Esophagus squamous epithelium (tissue), 5 donors: ENCODE measurements around the gene TAS2R20. TPM values are rescaled to one million over a fixed set of nuclear protein-coding genes. Genes with fewer than 3 reads are reported as not detected.

Source experiments
- DNase-seq: peaks from one replicate; lab custom pipeline; 2025; lab: John Stamatoyannopoulos, UW
- H3K27ac ChIP-seq, 4 donors: fragments of 200-600 bp; sonication (generic); one replicate each; pipeline ENCODE4 v1.5.1; 2016 to 2019; ENCODE audit warnings: mild to moderate bottlenecking in 1 of 4
- H3K27me3 ChIP-seq, 4 donors: fragments of 200-600 bp; sonication (generic); 1 replicate in 3 of 4; 2 replicates in 1 of 4; pipeline versions ENCODE4 v1.5.1 to v1.6.0; 2017 to 2021; ENCODE audit warnings: antibody characterized with exemption in 1 of 4
- H3K36me3 ChIP-seq, 3 donors: fragments of 200-600 bp; sonication (generic); one replicate each; pipeline ENCODE4 v1.5.1; 2016 to 2019
- H3K4me1 ChIP-seq, 3 donors: fragments of 200-600 bp; sonication (generic); one replicate each; pipeline ENCODE4 v1.5.1; 2017 to 2019
- H3K4me3 ChIP-seq, 4 donors: fragments of 200-600 bp; sonication (generic); 1 replicate in 3 of 4; 2 replicates in 1 of 4; pipeline ENCODE4 v1.5.1; 2016 to 2019; ENCODE audit warnings: mild to moderate bottlenecking in 2 of 4, moderate library complexity in 1 of 4
- H3K9me3 ChIP-seq, 3 donors: fragments of 200-600 bp; sonication (generic); one replicate each; pipeline ENCODE4 v1.5.1; 2016 to 2019
- POLR2A ChIP-seq, 4 donors: fragments of 450-650 bp; IDR thresholded peaks; one replicate each; pipeline ENCODE4 v1.6.1; 2017; ENCODE audit warnings: antibody characterized with exemption in 4 of 4, mild to moderate bottlenecking in 4 of 4, moderate library complexity in 3 of 4
- WGBS, 2 donors: methylation state at CpG; one replicate each; pipeline ENCODE4 v1.1.5; 2018; 5-methylcytosine and 5-hydroxymethylcytosine counted together
- intact Hi-C: fragments of 100-400 bp; cut with DNase I; formaldehyde crosslinking; loops from one replicate; pipeline ENCODE4 v1.15.0; 2022
- total RNA-seq, 4 donors: library from RNA; depleted of rRNA; stranded (reverse); fragments of >200 nt; gene quantifications; one replicate each; pipeline ENCODE4 v1.1.0, GENCODE V29; 2016
- TF ChIP-seq, protein P1 (sequence below), 6 experiments: fragments of 450-650 bp in 4 of 6; fragments of 200-600 bp in 2 of 6; sonication (generic) in 2 of 6; IDR thresholded peaks; one replicate each; pipeline ENCODE4 v1.5.1; 2016 to 2019; ENCODE audit warnings: antibody characterized with exemption in 6 of 6, mild to moderate bottlenecking in 4 of 6, moderate library complexity in 4 of 6
- donor health status: DM: yes; HTN: yes; CAD: no.

Gene TAS2R20
- total RNA-seq, 4 donors from 2014 or later, result 1.2 to 2.3 TPM; not detected in 2

DNA sequence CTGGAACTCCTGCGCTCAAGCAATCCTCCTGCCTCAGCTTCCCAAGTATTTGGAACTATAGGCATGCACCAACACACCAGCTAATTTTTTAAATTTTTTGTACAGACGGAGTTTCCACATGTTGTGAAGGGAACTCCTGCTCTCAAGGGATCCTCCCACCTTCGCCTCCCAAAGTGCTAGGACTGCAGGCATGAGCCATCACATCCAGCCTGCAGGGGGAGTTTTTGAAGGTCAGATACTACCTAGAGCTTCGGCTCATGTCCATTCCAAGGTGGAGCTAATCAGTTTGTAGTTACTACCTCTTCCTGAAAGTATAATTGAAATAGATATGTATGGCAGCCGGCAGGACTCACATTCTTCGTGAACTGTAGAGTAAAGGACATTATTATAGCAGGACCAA, 28.0 kb upstream of the TAS2R20 start:
- TF ChIP-seq, protein P1, sequence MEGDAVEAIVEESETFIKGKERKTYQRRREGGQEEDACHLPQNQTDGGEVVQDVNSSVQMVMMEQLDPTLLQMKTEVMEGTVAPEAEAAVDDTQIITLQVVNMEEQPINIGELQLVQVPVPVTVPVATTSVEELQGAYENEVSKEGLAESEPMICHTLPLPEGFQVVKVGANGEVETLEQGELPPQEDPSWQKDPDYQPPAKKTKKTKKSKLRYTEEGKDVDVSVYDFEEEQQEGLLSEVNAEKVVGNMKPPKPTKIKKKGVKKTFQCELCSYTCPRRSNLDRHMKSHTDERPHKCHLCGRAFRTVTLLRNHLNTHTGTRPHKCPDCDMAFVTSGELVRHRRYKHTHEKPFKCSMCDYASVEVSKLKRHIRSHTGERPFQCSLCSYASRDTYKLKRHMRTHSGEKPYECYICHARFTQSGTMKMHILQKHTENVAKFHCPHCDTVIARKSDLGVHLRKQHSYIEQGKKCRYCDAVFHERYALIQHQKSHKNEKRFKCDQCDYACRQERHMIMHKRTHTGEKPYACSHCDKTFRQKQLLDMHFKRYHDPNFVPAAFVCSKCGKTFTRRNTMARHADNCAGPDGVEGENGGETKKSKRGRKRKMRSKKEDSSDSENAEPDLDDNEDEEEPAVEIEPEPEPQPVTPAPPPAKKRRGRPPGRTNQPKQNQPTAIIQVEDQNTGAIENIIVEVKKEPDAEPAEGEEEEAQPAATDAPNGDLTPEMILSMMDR (IDR thresholded peaks at IDR 0.05), result no peak
- no peak for TF ChIP-seq POLR2A (IDR thresholded peaks at IDR 0.05)
- H3K9me3 ChIP-seq, result no peaks in the 10 kb centered on the region
- WGBS, 2 donors, result 95 to 99% methylated on average over 6 of the region's 6 CpGs

DNA sequence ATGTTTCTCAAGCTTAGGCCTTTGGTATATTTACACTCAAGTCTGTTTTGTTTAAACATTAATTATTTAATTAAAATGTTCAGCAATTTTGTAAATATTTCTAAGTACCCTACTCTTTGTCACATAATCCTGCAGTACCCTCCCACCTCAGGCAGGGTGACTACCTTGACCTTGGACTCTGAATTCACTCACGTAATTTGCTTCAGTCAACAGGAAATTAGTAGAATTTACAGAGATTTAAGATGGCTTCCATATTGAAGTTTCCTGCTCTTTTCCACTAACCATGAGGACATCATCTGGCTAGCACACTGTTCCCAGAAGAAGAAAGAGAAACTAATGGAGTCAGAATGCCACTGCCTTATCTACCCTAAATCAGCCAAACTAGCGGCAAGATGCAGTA, 25.3 kb upstream of the TAS2R20 start:
- Histone ChIP-seq H3K4me1 (no peaks in the 10 kb centered on the region), H3K9me3 (no peaks in the 10 kb centered on the region), H3K27me3 (no peaks in the 10 kb centered on the region), H3K4me3 (no peak overlapping the region), H3K27ac (no peak overlapping the region), H3K36me3 (peaks cover 0 to 19% (median 0%) of the 10 kb centered on the region in 3 donors)
- TF ChIP-seq POLR2A (IDR thresholded peaks at IDR 0.05), result no peak
- TF ChIP-seq, protein P1 (IDR thresholded peaks at IDR 0.05), result no peak
- no peak for DNase-seq
- WGBS, 2 donors, result 77 to 81% methylated on average over 2 of the region's 2 CpGs
- intact Hi-C loops, result no loop called here

More for the DNA sequence above, 28.0 kb upstream of the TAS2R20 start:
- Histone ChIP-seq H3K4me3 (no peak overlapping the region), H3K36me3 (peaks cover 0 to 19% (median 0%) of the 10 kb centered on the region in 3 donors), H3K4me1 (no peaks in the 10 kb centered on the region), H3K27ac (no peak overlapping the region), H3K27me3 (no peaks in the 10 kb centered on the region)
- no peak for DNase-seq
- intact Hi-C loops, result no loop called here

DNA sequence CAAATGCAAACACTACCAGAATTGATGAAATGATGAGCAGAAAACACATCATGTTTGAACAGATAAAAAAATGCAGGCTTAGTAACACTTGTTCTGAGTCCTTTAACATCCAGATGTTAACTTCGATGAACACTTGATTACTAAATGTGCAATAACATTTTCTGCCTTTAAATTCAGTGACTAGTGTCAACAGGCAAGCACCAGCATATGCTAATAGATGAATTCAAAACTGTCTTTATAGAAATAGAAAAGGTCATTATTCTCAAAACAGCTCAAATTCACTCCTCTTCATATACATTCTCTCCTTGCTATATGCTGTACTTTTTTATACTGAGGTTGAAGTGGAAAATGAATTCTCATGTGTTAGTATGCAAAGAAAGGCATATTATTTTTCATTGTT, 24.4 kb upstream of the TAS2R20 start, which contains the start of gene TAS2R19:
TAS2R19 (minus strand) TSS at position 101 of the 400 bp plus-strand sequence; CDS start at position 52, 49 bp downstream.
- no peak for DNase-seq
- no peak within 1 kb of the TSS for H3K4me3 ChIP-seq
- intact Hi-C loops, result no loop called here
- H3K9me3 ChIP-seq, result no peaks in the 10 kb centered on the region
- TF ChIP-seq POLR2A (IDR thresholded peaks at IDR 0.05), result no peak
- no peak within 1 kb of the TSS for H3K27ac ChIP-seq
- peaks cover 0 to 16% (median 0%) of the 10 kb centered on the region in 3 donors for H3K36me3 ChIP-seq
- no peaks in the 10 kb centered on the region for H3K4me1 ChIP-seq
- 52 to 66% methylated on average over 1 of the region's 1 CpG for WGBS, 2 donors
- H3K27me3 ChIP-seq, result no peaks in the 10 kb centered on the region

DNA sequence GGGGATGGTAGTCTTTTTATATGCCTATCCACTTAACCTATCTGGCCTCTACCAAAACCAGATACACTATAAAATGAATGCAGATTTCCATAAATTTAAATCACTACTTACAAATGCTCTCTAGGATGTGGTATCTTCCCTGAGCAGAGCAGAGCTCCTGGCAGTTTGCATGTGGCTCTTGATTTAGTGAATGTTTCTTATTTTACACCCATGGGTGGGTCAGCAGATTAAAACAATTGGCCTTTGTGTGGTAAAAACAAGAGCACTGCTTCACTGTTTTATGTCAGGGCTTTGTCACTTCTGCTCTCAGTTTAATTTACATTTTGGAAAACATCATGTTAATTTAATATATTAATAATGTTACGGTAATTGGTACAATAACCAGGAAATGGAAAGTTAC, 18.8 kb upstream of the TAS2R20 start:
- H3K27me3 ChIP-seq, result no peaks in the 10 kb centered on the region
- 21 to 100% methylated on average over 1 of the region's 1 CpG for WGBS, 2 donors
- DNase-seq, result no peak
- no peaks in the 10 kb centered on the region for H3K4me1 ChIP-seq
- peaks cover 0 to 5% (median 0%) of the 10 kb centered on the region in 3 donors for H3K36me3 ChIP-seq
- no peaks in the 10 kb centered on the region for H3K9me3 ChIP-seq
- TF ChIP-seq, protein P1 (IDR thresholded peaks at IDR 0.05), result no peak
- TF ChIP-seq POLR2A (IDR thresholded peaks at IDR 0.05), result no peak
- H3K4me3 ChIP-seq, result no peak overlapping the region
- H3K27ac ChIP-seq, result no peak overlapping the region
- intact Hi-C loops, result no loop called here

DNA sequence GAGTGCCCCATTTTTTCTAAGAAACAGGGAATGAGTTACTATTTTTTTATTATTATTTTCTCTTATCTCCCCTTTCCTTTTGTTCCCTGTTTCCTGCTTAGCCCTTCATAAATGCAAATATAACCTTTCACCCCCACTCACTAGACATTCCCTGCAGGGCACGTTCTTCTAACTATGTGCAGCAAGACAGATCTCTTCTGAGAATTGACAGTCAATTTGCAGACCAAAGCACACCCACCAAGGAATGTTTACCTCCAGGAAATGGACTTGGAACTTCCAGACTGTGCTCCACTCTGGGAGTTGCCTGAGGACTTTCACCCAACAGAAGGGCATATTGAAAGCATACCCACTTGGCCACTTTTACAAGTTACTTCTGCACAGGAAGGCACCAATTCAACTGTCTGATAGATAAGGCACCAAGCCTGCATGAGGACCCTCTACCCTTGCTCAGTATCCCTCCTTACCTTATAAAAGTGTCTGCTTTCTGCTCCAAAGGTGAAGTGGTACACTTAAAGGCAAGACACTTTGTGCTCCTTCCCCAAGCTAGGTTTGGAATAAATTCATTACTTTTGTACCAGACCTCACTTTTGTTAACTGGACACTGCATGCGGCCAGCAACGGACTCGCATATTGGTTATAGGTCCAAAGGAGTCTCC, 17.8 kb upstream of the TAS2R20 start:
- no peak for DNase-seq
- WGBS, 2 donors, result 90 to 94% methylated on average over 4 of the region's 4 CpGs
- intact Hi-C loops, result no loop called here

More for the DNA sequence above, 17.8 kb upstream of the TAS2R20 start:
- Histone ChIP-seq H3K4me1 (no peaks in the 10 kb centered on the region), H3K4me3 (no peak overlapping the region), H3K36me3 (peaks cover 0 to 5% (median 0%) of the 10 kb centered on the region in 3 donors), H3K27ac (no peak overlapping the region), H3K27me3 (no peaks in the 10 kb centered on the region), H3K9me3 (no peaks in the 10 kb centered on the region)
- no peak for TF ChIP-seq POLR2A (IDR thresholded peaks at IDR 0.05)
- TF ChIP-seq, protein P1 (IDR thresholded peaks at IDR 0.05), result no peak
